Activated B cell treated with CpG ODN at 0.5 μM for 24 hours (primary cell): ENCODE measurements around the gene SFTPB. TPM values are rescaled to one million over a fixed set of nuclear protein-coding genes. Genes with fewer than 3 reads are reported as not detected.
A peak's percentile ranks its signal among the peaks of the same experiment; 100 is the strongest.

Source experiments
- ATAC-seq: fragments of 200-7000 bp; cut with Tn5 transposase; one replicate; pipeline ENCODE4 v1.10.0; 2021; ENCODE audit warnings: low read depth, mild to moderate bottlenecking, moderate library complexity
- CTCF ChIA-PET: fragments of 350-600 bp; sonication (Branson Sonifier 250); formaldehyde crosslinking; loops from one replicate; lab custom pipeline; 2021; ENCODE audit warnings: antibody characterized with exemption; lab: Charles Lee
- POLR2A ChIA-PET: fragments of 350-600 bp; sonication (Branson Sonifier 250); formaldehyde crosslinking; loops from one replicate; lab custom pipeline; 2021; ENCODE audit warnings: antibody characterized with exemption; lab: Charles Lee
- DNase-seq: peaks from one replicate; pipeline ENCODE4 v3.0.0; 2022
- H3K27ac Mint-ChIP-seq: one replicate; pipeline ENCODE4 v1.8.0; 2020; ENCODE audit warnings: mixed read lengths
- H3K27me3 Mint-ChIP-seq: one replicate; pipeline ENCODE4 v1.8.0; 2021; ENCODE audit warnings: mixed read lengths
- H3K36me3 Mint-ChIP-seq: one replicate; pipeline ENCODE4 v1.8.0; 2021; ENCODE audit warnings: low read depth, mixed read lengths
- H3K4me1 Mint-ChIP-seq: one replicate; pipeline ENCODE4 v1.8.0; 2021; ENCODE audit warnings: mixed read lengths
- H3K4me3 Mint-ChIP-seq: one replicate; pipeline ENCODE4 v1.8.0; 2020; ENCODE audit warnings: mild to moderate bottlenecking, mixed read lengths
- H3K9me3 Mint-ChIP-seq: one replicate; pipeline ENCODE4 v1.8.0; 2020; ENCODE audit warnings: mixed read lengths
- intact Hi-C: fragments of 100-400 bp; cut with micrococcal nuclease; formaldehyde crosslinking; loops from one replicate; pipeline ENCODE4 v1.15.1; 2024
- total RNA-seq: library from RNA; stranded (reverse); gene quantifications from 2 replicates; pipeline ENCODE4 v1.2.3, GENCODE V29; 2022
- TF ChIP-seq, protein P1 (sequence below): fragments of 200-600 bp; IDR thresholded peaks from one replicate; pipeline ENCODE4 v1.8.0; 2022; ENCODE audit warnings: antibody characterized with exemption, mild to moderate bottlenecking

The SFTPB gene
- total RNA-seq, 1 donor from 2014 or later, result not detected

DNA sequence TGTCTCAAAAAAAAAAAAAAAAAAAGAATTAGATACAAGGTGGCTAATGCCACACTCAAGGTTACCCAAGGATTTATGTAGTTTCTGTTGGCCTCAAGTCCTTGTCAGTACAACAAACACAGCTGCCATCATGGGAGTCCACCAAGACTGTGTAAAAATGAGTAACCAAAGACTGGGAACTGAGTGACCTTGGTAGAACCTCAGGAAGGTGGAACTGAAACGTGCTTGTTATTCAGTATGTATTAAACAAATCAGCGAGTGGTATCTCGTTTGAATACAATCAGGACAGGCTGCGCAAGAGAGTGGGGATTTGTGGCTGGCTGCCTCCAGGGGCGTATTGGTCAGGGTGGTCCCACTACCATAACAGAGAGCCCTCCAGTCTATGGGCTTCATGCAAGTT lies 1.6 kb upstream of the SFTPB start:
- intact Hi-C loops, result no loop called here
- H3K4me3 Mint-ChIP-seq, result no peak overlapping the region
- peaks cover 12% of the 10 kb centered on the region for H3K4me1 Mint-ChIP-seq
- ATAC-seq (peak; percentile 78), DNase-seq (no peak)
- H3K36me3 Mint-ChIP-seq, result no peaks in the 10 kb centered on the region
- TF ChIP-seq, protein P1, sequence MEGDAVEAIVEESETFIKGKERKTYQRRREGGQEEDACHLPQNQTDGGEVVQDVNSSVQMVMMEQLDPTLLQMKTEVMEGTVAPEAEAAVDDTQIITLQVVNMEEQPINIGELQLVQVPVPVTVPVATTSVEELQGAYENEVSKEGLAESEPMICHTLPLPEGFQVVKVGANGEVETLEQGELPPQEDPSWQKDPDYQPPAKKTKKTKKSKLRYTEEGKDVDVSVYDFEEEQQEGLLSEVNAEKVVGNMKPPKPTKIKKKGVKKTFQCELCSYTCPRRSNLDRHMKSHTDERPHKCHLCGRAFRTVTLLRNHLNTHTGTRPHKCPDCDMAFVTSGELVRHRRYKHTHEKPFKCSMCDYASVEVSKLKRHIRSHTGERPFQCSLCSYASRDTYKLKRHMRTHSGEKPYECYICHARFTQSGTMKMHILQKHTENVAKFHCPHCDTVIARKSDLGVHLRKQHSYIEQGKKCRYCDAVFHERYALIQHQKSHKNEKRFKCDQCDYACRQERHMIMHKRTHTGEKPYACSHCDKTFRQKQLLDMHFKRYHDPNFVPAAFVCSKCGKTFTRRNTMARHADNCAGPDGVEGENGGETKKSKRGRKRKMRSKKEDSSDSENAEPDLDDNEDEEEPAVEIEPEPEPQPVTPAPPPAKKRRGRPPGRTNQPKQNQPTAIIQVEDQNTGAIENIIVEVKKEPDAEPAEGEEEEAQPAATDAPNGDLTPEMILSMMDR, result no peak
- no peak overlapping the region for H3K27ac Mint-ChIP-seq
- no peaks in the 10 kb centered on the region for H3K27me3 Mint-ChIP-seq
- ChIA-PET CTCF (no interaction called here), POLR2A (interaction anchor here (0.7 kb wide), 1 partner anchor 199 kb away, joined by 6 read pairs; no protein-coding TSS in a partner anchor)
- no peaks in the 10 kb centered on the region for H3K9me3 Mint-ChIP-seq

DNA sequence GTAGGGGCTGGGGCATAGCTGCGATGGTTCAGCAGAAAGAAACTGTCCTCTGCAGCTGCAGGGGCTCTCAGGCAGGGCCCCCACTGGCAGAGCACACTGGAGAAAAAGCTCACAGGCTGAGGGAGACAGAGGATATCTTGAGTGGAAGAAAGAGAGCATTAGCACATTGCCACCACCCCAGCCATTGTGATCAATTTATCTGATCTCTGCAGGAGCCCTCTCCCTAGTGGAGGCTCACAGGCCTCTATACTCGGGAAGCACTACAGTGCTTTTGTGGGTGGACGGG lies 801 bp upstream of the SFTPB start:
- peaks cover 12% of the 10 kb centered on the region for H3K4me1 Mint-ChIP-seq
- intact Hi-C loops, result no loop called here
- no peak overlapping the region for H3K27ac Mint-ChIP-seq
- no peak for DNase-seq
- TF ChIP-seq, protein P1, result no peak
- H3K9me3 Mint-ChIP-seq, result no peaks in the 10 kb centered on the region
- ChIA-PET POLR2A (interaction anchor here (0.7 kb wide), 1 partner anchor 199 kb away, joined by 6 read pairs; no protein-coding TSS in a partner anchor), CTCF (no interaction called here)
- no peak overlapping the region for H3K4me3 Mint-ChIP-seq
- ATAC-seq, result no peak
- H3K27me3 Mint-ChIP-seq, result no peaks in the 10 kb centered on the region
- no peaks in the 10 kb centered on the region for H3K36me3 Mint-ChIP-seq

DNA sequence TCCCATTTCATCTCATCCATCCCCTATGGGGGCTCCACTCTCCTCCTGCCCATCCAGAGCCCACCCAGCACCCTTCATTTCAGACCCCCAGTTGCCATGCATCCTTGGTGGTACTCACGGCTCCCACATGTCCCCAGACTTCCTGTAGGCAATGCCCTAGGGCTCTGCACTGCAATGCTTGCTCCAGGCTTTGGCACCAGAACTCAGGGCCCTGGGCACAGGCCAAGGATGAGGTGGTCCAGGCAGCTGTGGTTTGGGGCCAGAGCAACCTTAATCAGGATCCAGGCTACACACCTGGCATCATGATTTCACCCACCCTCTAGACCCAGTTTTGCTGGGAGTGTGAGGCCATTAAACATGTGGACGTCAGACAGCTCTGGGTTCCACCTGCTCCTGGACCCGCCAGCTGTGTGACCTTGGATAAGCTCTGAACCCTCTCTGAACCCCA lies 414 bp downstream of the SFTPB start:
- Mint-ChIP-seq H3K4me3 (no peak overlapping the region), H3K27ac (no peak overlapping the region), H3K9me3 (no peaks in the 10 kb centered on the region), H3K4me1 (peaks cover 10% of the 10 kb centered on the region), H3K27me3 (no peaks in the 10 kb centered on the region), H3K36me3 (no peaks in the 10 kb centered on the region)
- no peak for DNase-seq
- no peak for ATAC-seq
- intact Hi-C loops, result no loop called here
- CTCF ChIA-PET, result no interaction called here
- POLR2A ChIA-PET, result no interaction called here
- TF ChIP-seq, protein P1, result no peak

DNA sequence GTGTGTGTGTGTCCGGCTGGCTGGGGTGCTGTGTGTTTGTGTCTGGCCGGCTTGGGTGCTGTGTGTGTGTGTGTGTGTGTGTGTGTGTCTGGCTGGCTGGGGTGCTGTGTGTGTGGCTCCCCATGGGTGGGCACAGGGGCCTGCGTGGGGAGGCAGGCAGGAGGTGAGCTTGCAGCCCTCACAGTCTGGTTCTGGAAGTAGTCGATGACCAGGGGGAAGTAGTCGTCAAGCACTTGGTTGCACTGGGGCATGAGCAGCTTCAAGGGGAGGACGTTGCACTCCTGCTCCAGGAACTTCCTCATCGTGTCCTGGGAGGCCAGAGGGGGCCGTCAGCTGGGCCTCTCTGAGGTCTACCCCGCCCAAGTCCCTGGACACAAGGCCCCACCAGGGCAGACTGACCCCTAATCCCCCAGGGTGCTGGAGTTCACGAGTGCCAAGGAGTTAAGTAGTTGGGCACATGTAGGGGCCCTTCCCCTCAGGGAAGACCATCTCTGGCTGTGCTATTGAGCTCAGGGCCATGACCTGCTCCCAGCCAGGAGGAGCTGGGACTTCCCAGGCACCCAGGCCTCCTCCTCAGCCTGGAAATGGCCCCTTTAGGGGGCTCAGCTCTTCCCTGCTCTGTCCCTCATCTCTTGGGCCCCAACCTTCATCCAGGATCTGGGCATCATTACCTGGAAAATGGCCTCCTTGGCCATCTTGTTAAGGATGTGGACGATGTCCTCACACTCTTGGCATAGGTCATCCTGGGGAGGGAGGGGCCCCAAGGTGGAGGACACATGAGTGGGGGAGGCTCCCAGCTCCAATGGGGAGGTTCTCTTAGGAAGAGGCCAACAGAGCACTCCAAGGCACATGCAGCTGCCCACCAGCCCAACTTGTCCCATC lies 1.3 kb downstream of the SFTPB start:
- ATAC-seq, result no peak
- CTCF ChIA-PET, result no interaction called here

DNA sequence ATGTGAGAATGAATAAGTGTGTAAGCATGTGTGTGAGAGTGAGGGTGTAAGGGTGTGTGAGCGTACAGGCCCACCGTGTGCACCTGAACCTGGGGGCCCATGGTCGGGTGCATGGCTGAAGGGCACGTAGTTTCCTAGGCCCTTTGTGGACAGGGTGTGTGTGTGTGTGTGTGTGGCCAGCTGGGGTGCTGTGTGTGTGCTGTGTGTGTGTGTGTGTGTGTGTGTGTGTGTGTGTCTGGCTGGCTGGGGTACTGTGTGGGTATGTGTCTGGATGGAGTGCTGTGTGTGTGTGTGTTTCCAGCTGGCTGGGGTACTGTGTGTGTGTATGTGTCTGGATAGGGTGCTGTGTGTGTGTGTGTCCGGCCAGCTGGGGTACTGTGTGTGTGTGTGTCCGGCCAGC lies 2.0 kb downstream of the SFTPB start:
- H3K27ac Mint-ChIP-seq, result no peak overlapping the region
- H3K9me3 Mint-ChIP-seq, result no peaks in the 10 kb centered on the region
- H3K36me3 Mint-ChIP-seq, result no peaks in the 10 kb centered on the region
- H3K27me3 Mint-ChIP-seq, result no peaks in the 10 kb centered on the region
- ChIA-PET POLR2A (interaction anchor here (0.6 kb wide), 1 partner anchor 776 kb away, joined by 3 read pairs; no protein-coding TSS in a partner anchor), CTCF (no interaction called here)
- ATAC-seq, result no peak
- DNase-seq, result no peak
- TF ChIP-seq, protein P1, result no peak
- peaks cover 7% of the 10 kb centered on the region for H3K4me1 Mint-ChIP-seq
- intact Hi-C loops, result no loop called here
- no peak overlapping the region for H3K4me3 Mint-ChIP-seq

More for the DNA sequence above, 1.3 kb downstream of the SFTPB start:
- Mint-ChIP-seq H3K27me3 (no peaks in the 10 kb centered on the region), H3K27ac (no peak overlapping the region), H3K36me3 (no peaks in the 10 kb centered on the region), H3K4me1 (peaks cover 7% of the 10 kb centered on the region), H3K4me3 (no peak overlapping the region), H3K9me3 (no peaks in the 10 kb centered on the region)
- no peak for DNase-seq
- TF ChIP-seq, protein P1, result no peak
- POLR2A ChIA-PET, result interaction anchor here (0.6 kb wide), 1 partner anchor 775 kb away, joined by 3 read pairs; no protein-coding TSS in a partner anchor
- intact Hi-C loops, result no loop called here
